Skeletal muscle cell (primary cell): ENCODE results near the gene CALML5.

Source experiments
- DNase-seq: peaks from one replicate; pipeline ENCODE4 v3.0.0-alpha.2; 2010; ENCODE audit warnings: low read depth
- H3K4me3 ChIP-seq: 2 replicates; pipeline ENCODE4 v1.5.1; 2011; ENCODE audit warnings: low read depth, mild to moderate bottlenecking, control low read depth, low read length, moderate library complexity

The CALML5 gene, protein sequence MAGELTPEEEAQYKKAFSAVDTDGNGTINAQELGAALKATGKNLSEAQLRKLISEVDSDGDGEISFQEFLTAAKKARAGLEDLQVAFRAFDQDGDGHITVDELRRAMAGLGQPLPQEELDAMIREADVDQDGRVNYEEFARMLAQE

GRCh38 chr10:5499493-5500140 is at the start of gene CALML5:
TSS of gene CALML5 (minus strand) at chr10:5499570. CDS start at chr10:5499438, 132 bp downstream.
- no peak for DNase-seq

GRCh38 chr10:5547931-5548660 is 48.7 kb upstream of the CALML5 start:
- no peak for DNase-seq
- no peak overlapping the region for H3K4me3 ChIP-seq

More at GRCh38 chr10:5499493-5500140, at the start of gene CALML5:
- H3K4me3 ChIP-seq = no peak within 1 kb of the TSS

- DNase-seq = no peak
- H3K4me3 ChIP-seq = no peak overlapping the region
These were observed 48.2 kb upstream of the CALML5 start for GRCh38 chr10:5547681-5547930.

DNA sequence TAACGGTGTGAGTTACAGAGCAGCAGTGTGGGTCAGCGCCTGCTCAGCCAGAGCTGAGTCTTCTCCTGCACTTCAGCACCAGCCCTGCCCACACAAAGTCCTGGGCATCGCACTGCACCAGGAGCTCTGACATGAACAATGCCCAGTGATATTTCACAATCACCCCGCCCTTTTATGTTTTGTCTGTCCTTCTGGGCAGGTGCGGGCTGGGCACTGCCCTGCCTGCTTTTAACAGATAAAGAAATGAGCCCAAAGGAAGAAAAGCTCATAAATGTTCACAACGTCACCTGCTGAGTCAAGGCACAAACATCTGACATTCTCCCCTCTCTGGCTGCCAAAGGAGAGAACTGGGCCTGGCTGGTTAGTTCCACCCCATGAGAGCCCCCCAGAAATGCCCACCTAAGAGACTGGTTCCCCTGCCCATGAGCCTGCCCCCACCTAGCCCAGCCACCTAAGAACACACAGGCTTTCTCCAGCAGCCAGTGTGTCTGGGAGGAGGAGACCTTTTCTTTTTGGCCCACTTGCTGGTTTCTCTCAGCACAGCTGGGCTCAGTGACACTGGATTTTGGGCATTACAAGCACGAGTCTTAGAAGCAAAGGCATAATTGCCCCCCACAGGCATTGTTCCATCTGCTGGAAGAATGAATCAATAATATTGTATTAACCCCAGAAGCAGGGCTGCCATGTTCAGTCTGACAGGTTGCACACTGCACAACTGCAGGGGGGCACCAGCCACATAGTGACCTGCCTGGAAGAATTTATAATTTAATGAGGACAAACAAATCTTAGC is 47.7 kb upstream of the CALML5 start:
- DNase-seq = no peak
- H3K4me3 ChIP-seq = no peak overlapping the region

DNA sequence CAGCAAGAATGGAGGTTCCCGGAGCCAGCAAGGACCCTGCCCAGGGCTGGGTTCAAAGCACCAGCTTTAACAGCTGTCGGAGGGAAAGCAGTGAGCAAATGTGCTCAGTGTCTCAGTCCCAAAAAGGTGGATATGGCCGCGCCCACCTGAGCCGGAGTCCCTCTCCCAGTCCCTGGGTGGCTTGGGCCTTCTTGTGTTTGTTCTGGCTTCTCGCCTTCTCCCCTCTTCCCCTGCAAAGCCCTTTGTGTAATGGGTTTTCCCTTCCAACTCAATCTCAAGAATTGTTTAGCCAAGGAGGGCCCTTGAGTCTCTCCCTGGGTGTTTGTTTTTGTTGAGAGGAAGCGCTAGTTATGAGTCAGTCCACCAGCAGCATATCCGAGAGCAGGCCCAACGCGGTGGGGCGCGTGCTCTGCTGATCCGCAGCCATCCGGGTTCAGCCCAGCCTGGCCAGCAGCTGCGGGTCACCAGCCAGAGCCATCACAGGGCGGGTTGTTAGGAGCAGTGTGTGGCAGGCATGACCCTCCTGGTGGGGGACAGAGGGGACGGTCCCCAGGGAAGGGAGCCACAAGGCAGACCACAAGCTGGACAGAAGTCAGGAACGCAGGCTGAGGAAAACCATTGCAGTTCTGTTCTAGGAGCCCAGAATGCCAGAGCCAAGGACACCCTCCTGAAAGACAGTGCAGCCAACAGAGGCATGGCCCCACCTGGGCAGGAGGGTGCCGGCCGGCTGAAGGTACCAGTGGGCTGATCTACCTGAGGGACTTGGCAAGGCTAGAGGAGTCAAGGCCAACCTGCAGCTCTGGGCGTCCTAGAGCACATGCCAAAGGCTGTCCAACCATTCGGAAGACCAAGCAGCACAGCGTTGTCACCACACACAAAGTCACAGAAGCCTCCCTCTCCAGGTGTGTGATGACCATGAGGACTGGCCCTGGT is 46.7 kb upstream of the CALML5 start:
- DNase-seq = peak; percentile 76
- no peak overlapping the region for H3K4me3 ChIP-seq

- no peak overlapping the region for H3K4me3 ChIP-seq
- no peak for DNase-seq
These were observed 46.0 kb upstream of the CALML5 start for GRCh38 chr10:5545426-5545777.

GRCh38 chr10:5545011-5545410 is 45.6 kb upstream of the CALML5 start:
- DNase-seq = no peak

GRCh38 chr10:5544216-5544805 is 44.9 kb upstream of the CALML5 start:
- DNase-seq = no peak
- H3K4me3 ChIP-seq = no peak overlapping the region

More at GRCh38 chr10:5545011-5545410, 45.6 kb upstream of the CALML5 start:
- no peak overlapping the region for H3K4me3 ChIP-seq

DNA sequence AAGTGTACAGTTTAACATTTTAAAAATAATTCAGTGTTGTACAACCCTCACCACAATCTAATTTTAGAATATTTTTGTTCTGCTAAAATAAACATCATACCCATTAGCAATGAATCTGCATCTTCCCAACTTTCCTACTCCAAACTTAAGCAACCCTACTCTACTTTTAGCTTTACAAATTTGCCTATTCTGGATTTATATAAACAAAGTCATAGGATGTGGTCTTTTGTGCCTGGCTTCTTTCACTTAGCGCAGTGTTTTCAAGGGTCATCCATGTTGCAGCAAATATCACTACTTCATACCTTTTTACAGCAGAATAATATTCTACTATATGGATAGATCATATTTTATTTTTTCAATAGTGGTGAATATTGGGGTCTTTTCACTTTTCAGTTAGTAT is 44.3 kb upstream of the CALML5 start:
- no peak for DNase-seq
- no peak overlapping the region for H3K4me3 ChIP-seq

- H3K4me3 ChIP-seq = no peak overlapping the region
- no peak for DNase-seq
These were observed 42.7 kb upstream of the CALML5 start for GRCh38 chr10:5542100-5542499.

GRCh38 chr10:5540891-5541290 is 41.5 kb upstream of the CALML5 start:
- no peak overlapping the region for H3K4me3 ChIP-seq
- no peak for DNase-seq

DNA sequence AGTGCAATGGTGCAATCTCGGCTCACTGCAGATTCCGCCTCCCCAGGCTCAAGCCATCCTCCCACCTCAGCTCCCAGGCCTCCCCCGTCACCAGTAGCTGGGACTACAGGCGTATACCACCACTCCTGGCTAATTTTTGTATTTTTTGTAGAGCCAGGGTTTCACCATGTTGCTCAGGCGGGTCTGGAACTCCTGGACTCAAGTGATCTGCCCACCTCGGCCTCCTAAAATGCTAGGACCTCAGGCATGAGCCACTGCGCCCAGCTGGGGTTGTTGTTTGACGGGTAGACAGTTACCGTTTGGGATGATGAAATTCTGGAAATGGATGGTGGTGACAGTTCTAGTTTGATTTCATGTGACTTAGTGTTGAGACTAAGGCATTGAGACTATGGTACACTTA is 40.7 kb upstream of the CALML5 start:
- no peak overlapping the region for H3K4me3 ChIP-seq
- no peak for DNase-seq

DNA sequence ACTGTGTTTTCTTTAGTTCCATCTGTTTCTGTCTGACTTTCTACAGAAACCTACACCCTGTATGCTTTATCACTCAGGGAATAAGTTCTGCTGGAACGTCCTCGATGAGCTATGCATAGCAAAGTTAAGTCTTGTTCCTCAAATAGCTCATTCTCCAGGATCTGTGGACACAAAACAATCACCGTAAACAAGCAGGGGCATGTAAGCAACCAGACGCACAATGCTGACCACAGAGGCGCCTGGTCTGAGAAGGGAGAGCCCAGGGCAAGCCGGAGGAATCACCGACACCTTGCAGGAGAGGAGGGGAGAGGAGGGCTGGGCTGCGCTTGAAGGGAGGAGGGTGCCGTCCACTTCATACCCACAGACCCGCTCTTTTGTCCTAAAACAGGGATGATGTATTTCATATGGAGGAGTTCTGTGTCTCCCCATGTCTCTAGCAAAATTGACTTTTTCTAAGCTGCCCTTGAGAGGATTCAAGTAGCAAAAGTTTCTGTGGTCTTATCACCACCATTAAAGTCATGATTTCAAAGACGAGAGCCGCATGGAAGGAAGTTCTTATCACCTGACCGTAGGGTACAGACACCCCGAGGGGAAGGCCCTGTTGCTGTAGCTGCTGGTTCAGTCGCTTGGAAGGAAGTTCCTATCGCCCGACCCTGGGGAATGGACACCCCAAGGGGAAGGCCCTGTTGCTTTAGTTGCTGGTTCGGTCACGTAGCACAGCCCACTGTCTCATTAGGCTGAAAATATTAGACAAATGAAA is 39.7 kb upstream of the CALML5 start:
- DNase-seq = no peak

DNA sequence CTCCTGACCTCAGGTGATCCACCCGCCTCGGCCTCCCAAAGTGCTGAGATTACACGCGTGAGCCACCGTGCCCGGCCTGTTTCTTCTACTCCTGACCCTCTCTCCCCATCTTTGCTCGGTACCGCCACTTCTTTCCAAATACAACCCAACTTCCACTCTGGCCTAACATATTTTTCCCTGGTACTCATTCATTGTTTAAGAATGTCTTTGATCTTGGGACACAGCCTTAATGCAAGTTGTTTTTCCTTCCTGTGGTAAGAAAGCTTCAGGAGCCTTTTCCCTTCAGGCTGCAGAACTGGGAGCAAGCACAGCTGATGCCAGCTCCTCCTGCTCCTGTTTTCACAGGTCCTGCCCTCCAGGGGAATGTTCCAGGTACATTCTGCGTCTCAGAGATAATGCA is 39.1 kb upstream of the CALML5 start:
- H3K4me3 ChIP-seq = no peak overlapping the region
- no peak for DNase-seq

More for the DNA sequence above, 39.7 kb upstream of the CALML5 start:
- no peak overlapping the region for H3K4me3 ChIP-seq

DNA sequence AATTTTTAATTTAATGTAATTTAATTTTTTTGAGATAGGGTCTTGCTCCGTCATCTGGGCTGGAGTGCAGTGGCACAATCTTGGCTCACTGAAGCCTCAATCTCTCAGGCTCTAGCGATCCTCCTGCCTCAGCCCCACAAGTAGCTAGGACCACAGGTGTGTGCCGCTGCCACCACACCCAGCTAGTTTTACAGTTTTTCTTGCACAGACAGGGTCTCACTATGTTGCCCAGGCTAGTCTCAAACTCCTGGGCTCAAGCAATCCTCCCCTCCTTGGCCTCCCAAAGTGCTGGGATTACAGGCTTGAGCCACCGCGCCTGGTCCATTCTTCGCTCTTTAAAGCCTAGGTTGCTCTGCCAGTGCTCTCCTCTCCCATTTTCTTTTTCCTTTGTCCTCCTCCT is 38.3 kb upstream of the CALML5 start:
- H3K4me3 ChIP-seq = no peak overlapping the region
- no peak for DNase-seq

GRCh38 chr10:5536486-5537081 is 37.2 kb upstream of the CALML5 start:
- no peak overlapping the region for H3K4me3 ChIP-seq
- DNase-seq = no peak

GRCh38 chr10:5534880-5535856 is 35.8 kb upstream of the CALML5 start:
- peak; percentile 88 for DNase-seq

More at GRCh38 chr10:5534880-5535856, 35.8 kb upstream of the CALML5 start:
- H3K4me3 ChIP-seq = no peak overlapping the region
